GM23248 (cell line): ENCODE data around the gene NR3C2. TPM values are rescaled to one million over a fixed set of nuclear protein-coding genes. Genes with fewer than 3 reads are reported as not detected.

Experiments used
- DNase-seq: peaks from one replicate; pipeline ENCODE4 v3.0.0-alpha.2; 2015
- H2AFZ ChIP-seq: fragments of 200-600 bp; sonication (generic); 2 replicates; pipeline ENCODE4 v1.6.1; 2016; ENCODE audit warnings: antibody characterized with exemption
- H3F3A ChIP-seq: fragments of 200-600 bp; sonication (generic); 2 replicates; pipeline ENCODE4 v1.6.1; 2016; ENCODE audit warnings: mild to moderate bottlenecking, antibody characterized with exemption, mixed run types; ENCODE audit not compliant: insufficient read depth
- H3K27ac ChIP-seq: fragments of 200-600 bp; sonication (generic); 2 replicates; pipeline ENCODE4 v1.5.1; 2016; ENCODE audit warnings: mild to moderate bottlenecking
- H3K27me3 ChIP-seq: fragments of 200-600 bp; sonication (generic); replicated peaks from 2 replicates; pipeline ENCODE4 v1.6.1; 2016; ENCODE audit warnings: mild to moderate bottlenecking; ENCODE audit not compliant: insufficient read depth
- H3K36me3 ChIP-seq: fragments of 200-600 bp; sonication (generic); 2 replicates; pipeline ENCODE4 v1.6.1; 2016; ENCODE audit warnings: low read depth, mild to moderate bottlenecking
- H3K4me1 ChIP-seq: fragments of 200-600 bp; sonication (generic); 2 replicates; pipeline ENCODE4 v1.6.1; 2016; ENCODE audit warnings: mild to moderate bottlenecking; ENCODE audit not compliant: insufficient read depth
- H3K4me2 ChIP-seq: fragments of 200-600 bp; sonication (generic); one replicate; pipeline ENCODE4 v1.6.1; 2016; ENCODE audit warnings: mild to moderate bottlenecking; ENCODE audit not compliant: unreplicated experiment
- H3K4me3 ChIP-seq: fragments of 200-600 bp; sonication (generic); 2 replicates; pipeline ENCODE4 v1.5.1; 2016; ENCODE audit warnings: mild to moderate bottlenecking
- H3K79me2 ChIP-seq: fragments of 200-600 bp; sonication (generic); 2 replicates; pipeline ENCODE4 v1.6.1; 2016; ENCODE audit warnings: mild to moderate bottlenecking; ENCODE audit not compliant: insufficient read depth
- H3K9ac ChIP-seq: fragments of 200-600 bp; sonication (generic); 2 replicates; pipeline ENCODE4 v1.6.1; 2016; ENCODE audit warnings: mild to moderate bottlenecking
- H3K9me2 ChIP-seq: fragments of 200-600 bp; sonication (generic); 2 replicates; pipeline ENCODE4 v1.6.1; 2016; ENCODE audit warnings: mixed run types, mild to moderate bottlenecking, moderate library complexity; ENCODE audit not compliant: insufficient read depth
- H3K9me3 ChIP-seq: fragments of 200-600 bp; sonication (generic); one replicate; pipeline ENCODE4 v1.6.1; 2017; ENCODE audit warnings: low read depth
- H4K20me1 ChIP-seq: fragments of 200-600 bp; sonication (generic); 2 replicates; pipeline ENCODE4 v1.6.0; 2016; ENCODE audit not compliant: insufficient read depth
- EZH2 ChIP-seq: fragments of 200-600 bp; sonication (generic); IDR thresholded peaks from 2 replicates; pipeline ENCODE4 v1.6.1; 2018; ENCODE audit warnings: antibody characterized with exemption, mild to moderate bottlenecking; ENCODE audit not compliant: insufficient read depth, poor library complexity, severe bottlenecking
- EZH2phosphoT487 ChIP-seq: fragments of 200-600 bp; sonication (generic); IDR thresholded peaks from 2 replicates; pipeline ENCODE4 v1.6.1; 2018; ENCODE audit warnings: antibody characterized with exemption, moderate library complexity, mild to moderate bottlenecking, low read depth; ENCODE audit not compliant: insufficient read depth
- WGBS, 2 experiments: methylation state at CpG; one replicate each; pipeline ENCODE4 v1.1.6; 2015 to 2017; ENCODE audit warnings: low lambda C conversion rate in 2 of 2, low coverage in 1 of 2; ENCODE audit errors: missing lambda C conversion rate in 2 of 2; 5-methylcytosine and 5-hydroxymethylcytosine counted together
- in situ Hi-C: fragments of 300-500 bp; cut with MboI; formaldehyde crosslinking; loops from 2 replicates; pipeline ENCODE4 v1.15.0; 2020
- polyA plus RNA-seq: library from polyadenylated mRNA; unstranded; fragments of >200 nt; fragmentation: Nextera tagmentation; extraction: Ambion mirVana; gene quantifications from 2 replicates; pipeline ENCODE4 v1.2.1, GENCODE V29; 2016
- total RNA-seq: library from RNA; depleted of rRNA; stranded (reverse); fragments of >200 nt; shearing (Covaris generic); gene quantifications from 2 replicates; pipeline ENCODE4 v1.2.3, GENCODE V29; 2014

The NR3C2 gene
- total and polyA plus RNA-seq, 2 experiments from 2014 or later = 0.04 TPM; not detected in 1

DNA sequence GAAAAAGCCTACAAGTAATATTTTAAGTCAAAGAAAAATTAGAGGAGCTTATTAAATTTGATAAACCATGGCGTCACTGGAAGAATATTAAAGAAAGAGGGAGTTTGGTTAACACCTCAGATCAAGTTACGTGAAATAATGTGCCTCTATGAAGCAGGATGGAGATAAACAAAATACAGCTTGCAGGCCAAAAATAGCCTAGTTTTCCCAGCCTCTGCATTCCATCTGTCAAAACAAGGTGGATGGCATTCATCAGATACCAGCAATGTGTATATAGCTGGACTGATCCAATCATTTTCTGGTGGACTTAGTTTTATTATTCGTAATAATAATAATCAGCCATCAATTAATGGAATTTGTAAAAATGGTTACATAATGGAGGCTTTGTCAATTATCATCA, 230.7 kb downstream of the NR3C2 start:
- H3F3A ChIP-seq = no peaks in the 10 kb centered on the region
- no peak overlapping the region for H3K4me2 ChIP-seq
- no peak overlapping the region for H2AFZ ChIP-seq
- no peaks in the 10 kb centered on the region for H3K9me3 ChIP-seq
- no peaks in the 10 kb centered on the region for H3K9me2 ChIP-seq
- no peaks in the 10 kb centered on the region for H3K27me3 ChIP-seq
- H3K79me2 ChIP-seq = no peaks in the 10 kb centered on the region
- no peak for TF ChIP-seq EZH2phosphoT487
- TF ChIP-seq EZH2 = no peak
- H3K4me1 ChIP-seq = no peaks in the 10 kb centered on the region
- in situ Hi-C loops = no loop called here
- DNase-seq = no peak
- H3K4me3 ChIP-seq = no peak overlapping the region
- H4K20me1 ChIP-seq = no peaks in the 10 kb centered on the region
- no peak overlapping the region for H3K9ac ChIP-seq
- no peaks in the 10 kb centered on the region for H3K36me3 ChIP-seq
- 35 to 39% methylated on average over 3 of the region's 3 CpGs for WGBS, 2 experiments
- no peak overlapping the region for H3K27ac ChIP-seq

DNA sequence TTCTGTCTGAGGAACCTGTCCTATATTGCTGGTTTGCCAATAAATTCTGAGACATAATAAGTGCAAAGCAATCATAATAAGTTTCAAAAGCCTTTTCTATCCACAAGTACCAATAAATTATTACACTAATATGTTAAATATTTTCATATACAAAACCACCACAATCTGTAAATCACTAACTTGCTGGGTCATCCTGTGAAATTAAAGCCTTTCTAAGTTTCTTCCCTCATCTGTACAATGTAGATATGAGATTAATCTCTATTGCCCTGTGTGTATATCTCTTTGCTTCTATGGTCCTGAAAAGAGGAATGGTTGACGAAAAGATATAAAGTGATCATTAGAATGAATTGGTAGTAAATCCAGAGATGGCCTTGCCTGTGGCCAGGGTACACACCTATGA, 231.6 kb downstream of the NR3C2 start:
- TF ChIP-seq EZH2 (no peak), EZH2phosphoT487 (no peak)
- H3K27ac ChIP-seq = no peak overlapping the region
- no peaks in the 10 kb centered on the region for H3F3A ChIP-seq
- 45 to 57% methylated on average over 1 of the region's 1 CpG for WGBS, 2 experiments
- H2AFZ ChIP-seq = no peak overlapping the region
- DNase-seq = no peak
- no peak overlapping the region for H3K4me3 ChIP-seq
- H4K20me1 ChIP-seq = no peaks in the 10 kb centered on the region
- H3K4me2 ChIP-seq = no peak overlapping the region
- no peaks in the 10 kb centered on the region for H3K36me3 ChIP-seq
- no peaks in the 10 kb centered on the region for H3K9me2 ChIP-seq
- no peaks in the 10 kb centered on the region for H3K9me3 ChIP-seq
- no peaks in the 10 kb centered on the region for H3K79me2 ChIP-seq
- H3K9ac ChIP-seq = no peak overlapping the region
- no peaks in the 10 kb centered on the region for H3K27me3 ChIP-seq
- no peaks in the 10 kb centered on the region for H3K4me1 ChIP-seq
- in situ Hi-C loops = no loop called here

GRCh38 chr4:148207068-148207467, 235.1 kb downstream of the NR3C2 start:
- DNase-seq = no peak
- no peaks in the 10 kb centered on the region for H3K79me2 ChIP-seq
- in situ Hi-C loops = no loop called here

DNA sequence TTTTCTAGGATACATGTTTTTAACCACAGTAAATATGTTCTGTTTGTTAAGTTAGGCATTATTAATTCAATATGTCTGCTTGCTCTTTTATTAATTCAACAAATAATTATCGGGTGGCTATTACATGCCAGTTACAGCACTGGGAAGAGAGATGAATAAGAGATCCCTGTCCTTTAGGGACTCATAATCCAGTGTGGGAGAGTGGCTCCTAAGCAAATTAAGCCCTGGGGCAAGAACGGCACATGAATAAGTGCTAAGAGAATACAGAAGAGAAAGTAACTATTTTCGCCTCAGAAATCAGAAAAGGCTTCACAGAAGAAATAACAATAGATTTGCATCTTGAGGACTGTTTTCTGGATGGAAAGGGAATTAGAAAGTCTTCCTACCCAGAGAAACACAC, 236.7 kb downstream of the NR3C2 start:
- H3K27me3 ChIP-seq = no peaks in the 10 kb centered on the region
- no peaks in the 10 kb centered on the region for H3F3A ChIP-seq
- no peaks in the 10 kb centered on the region for H3K36me3 ChIP-seq
- DNase-seq = no peak
- no peaks in the 10 kb centered on the region for H3K9me3 ChIP-seq
- 1 to 2% methylated on average over 3 of the region's 3 CpGs for WGBS, 2 experiments
- H2AFZ ChIP-seq = no peak overlapping the region
- no peak overlapping the region for H3K4me3 ChIP-seq
- no peaks in the 10 kb centered on the region for H3K4me1 ChIP-seq
- H3K4me2 ChIP-seq = no peak overlapping the region
- in situ Hi-C loops = no loop called here
- no peaks in the 10 kb centered on the region for H3K9me2 ChIP-seq
- H3K9ac ChIP-seq = no peak overlapping the region
- TF ChIP-seq EZH2 (no peak), EZH2phosphoT487 (no peak)
- H3K79me2 ChIP-seq = no peaks in the 10 kb centered on the region
- H4K20me1 ChIP-seq = no peaks in the 10 kb centered on the region
- H3K27ac ChIP-seq = no peak overlapping the region

More at GRCh38 chr4:148207068-148207467, 235.1 kb downstream of the NR3C2 start:
- H3F3A ChIP-seq = no peaks in the 10 kb centered on the region
- no peaks in the 10 kb centered on the region for H3K27me3 ChIP-seq
- H2AFZ ChIP-seq = no peak overlapping the region
- no peak overlapping the region for H3K4me2 ChIP-seq
- no peaks in the 10 kb centered on the region for H4K20me1 ChIP-seq
- H3K9me2 ChIP-seq = no peaks in the 10 kb centered on the region
- H3K9ac ChIP-seq = no peak overlapping the region
- no peak overlapping the region for H3K27ac ChIP-seq
- H3K9me3 ChIP-seq = no peaks in the 10 kb centered on the region
- H3K4me1 ChIP-seq = no peaks in the 10 kb centered on the region
- TF ChIP-seq EZH2 (no peak), EZH2phosphoT487 (no peak)
- no peak overlapping the region for H3K4me3 ChIP-seq
- WGBS, 2 experiments = 74 to 77% methylated on average over 3 of the region's 3 CpGs
- no peaks in the 10 kb centered on the region for H3K36me3 ChIP-seq

- no peaks in the 10 kb centered on the region for H3K4me1 ChIP-seq
- no peak overlapping the region for H3K4me2 ChIP-seq
- H3K79me2 ChIP-seq = no peaks in the 10 kb centered on the region
- no peak for DNase-seq
- H3K36me3 ChIP-seq = no peaks in the 10 kb centered on the region
- no peaks in the 10 kb centered on the region for H3K27me3 ChIP-seq
- WGBS, 2 experiments = 8 to 15% methylated on average over 1 of the region's 1 CpG
- H4K20me1 ChIP-seq = no peaks in the 10 kb centered on the region
- no peaks in the 10 kb centered on the region for H3K9me2 ChIP-seq
- no peak overlapping the region for H3K9ac ChIP-seq
- H3F3A ChIP-seq = no peaks in the 10 kb centered on the region
- TF ChIP-seq EZH2phosphoT487 (no peak), EZH2 (no peak)
- H3K9me3 ChIP-seq = no peaks in the 10 kb centered on the region
- no peak overlapping the region for H3K4me3 ChIP-seq
- H2AFZ ChIP-seq = no peak overlapping the region
- in situ Hi-C loops = no loop called here
- H3K27ac ChIP-seq = no peak overlapping the region
Observed at GRCh38 chr4:148204892-148205291, 237.3 kb downstream of the NR3C2 start.
